ENCODE data around the gene TMEM120B. TPM values are rescaled to one million over a fixed set of nuclear protein-coding genes. Genes with fewer than 3 reads are reported as not detected.

TMEM120B gene
- total and polyA plus RNA-seq, 2 of the 4 experiments (the other 2 are of a cell fraction), result 10.6 to 18.4 TPM

DNA sequence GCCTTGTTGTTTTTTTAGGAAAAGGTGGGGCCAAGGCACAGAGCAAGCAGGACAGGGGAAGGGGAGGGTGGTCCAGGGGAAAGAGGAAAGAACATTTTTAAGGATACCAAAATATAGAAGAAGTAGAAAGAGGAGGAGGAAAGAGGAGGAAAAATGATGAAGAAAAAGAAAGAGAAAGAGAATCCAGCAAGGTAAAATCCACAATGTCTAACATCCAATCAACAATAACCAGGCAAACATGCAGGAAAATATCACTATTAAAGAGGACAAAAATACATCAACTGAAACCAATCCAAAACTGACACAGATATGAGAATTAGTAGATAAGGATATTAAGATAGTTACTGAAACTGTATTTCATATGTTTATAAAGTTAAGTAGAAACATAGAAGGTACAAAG, 7.0 kb upstream of the TMEM120B start:
- Histone ChIP-seq H3K9me1 (ENCODE audit: insufficient read depth, low read length) (peaks cover 4% of the 10 kb centered on the region; the same call in 1 of the 2 replicates), H3K4me2 (ENCODE audit: low read depth, low read length) (no peak overlapping the region), H4K91ac (ENCODE audit: insufficient read depth, low read depth, low read length) (no peak overlapping the region), H2BK15ac (ENCODE audit: low read depth, low read length) (no peak overlapping the region), H3K14ac (replicated peaks; ENCODE audit: low read depth, low read length) (no peak overlapping the region), H2BK20ac (ENCODE audit: low read depth, low read length) (no peak overlapping the region), H2AK5ac (ENCODE audit: low read depth, low read length) (no peak overlapping the region), H3K27ac (ENCODE audit: insufficient read depth, low read length) (no peak overlapping the region), H3K23ac (ENCODE audit: low read depth, low read length) (no peak overlapping the region), H4K5ac (ENCODE audit: low read depth, low read length) (no peak overlapping the region), H2AFZ (replicated peaks; ENCODE audit: low read length, poor library complexity) (no peak overlapping the region), H2BK120ac (ENCODE audit: low read depth, low read length) (no peak overlapping the region), H3K4me3 (ENCODE audit: insufficient read depth, low read depth, low read length) (no peak overlapping the region), H3K4me1 (ENCODE audit: control insufficient read depth, insufficient read depth, low read length) (no peaks in the 10 kb centered on the region), H2BK5ac (ENCODE audit: low read depth, low read length, poor library complexity, severe bottlenecking) (no peak overlapping the region), H3K9ac (ENCODE audit: low read depth, low read length) (no peak overlapping the region), H3K9me3 (ENCODE audit: control insufficient read depth, insufficient read depth, low read length) (peaks cover 2% of the 10 kb centered on the region; the same call in 1 of the 2 replicates), H3K18ac (ENCODE audit: low read depth, low read length) (no peak overlapping the region), H3K79me1 (ENCODE audit: low read depth in 1 of 2, low read length in 2 of 2) (no peaks in the 10 kb centered on the region), H3K4ac (ENCODE audit: low read depth, low read length) (no peak overlapping the region), H4K20me1 (ENCODE audit: insufficient read depth, low read length) (no peaks in the 10 kb centered on the region), H3K56ac (ENCODE audit: extremely low read depth, insufficient read depth, low read length) (no peak overlapping the region), H3K36me3 (ENCODE audit: control insufficient read depth, insufficient read depth, low read length) (no peaks in the 10 kb centered on the region), H4K8ac (ENCODE audit: low read depth in 2 of 2, low read length in 2 of 2) (no peak overlapping the region), H3K27me3 (ENCODE audit: control insufficient read depth, insufficient read depth, low read length) (no peaks in the 10 kb centered on the region; the same call in 1 of the 2 replicates), H2AK9ac (replicated peaks; ENCODE audit: low read depth, low read length, poor library complexity) (no peak overlapping the region)
- dilution Hi-C loops (cut with HindIII; ENCODE audit: low sequenced_read_pairs, unreplicated experiment), result no loop called here
- DNase-seq (no peak), ATAC-seq (ENCODE audit: low read depth) (no peak)
- in situ Hi-C loops (cut with MboI; ENCODE audit: low sequenced_read_pairs), result no loop called here
- ChIA-PET POLR2A (ENCODE audit: unreplicated experiment) (no interaction called here), CTCF (no interaction called here)
- no TSS peak for BruUV-seq (replicated peaks)
- TF ChIP-seq FOS (IDR thresholded peaks at IDR 0.05; ENCODE audit: low read depth, low read length) (no peak), MAFK (IDR thresholded peaks at IDR 0.05; ENCODE audit: low read depth, low read length) (no peak), RCOR1 (IDR thresholded peaks at IDR 0.05; ENCODE audit: insufficient replicate concordance, low read length) (no peak), BHLHE40 (IDR thresholded peaks at IDR 0.05; ENCODE audit: low read depth, low read length) (no peak), MXI1 (IDR thresholded peaks at IDR 0.05; ENCODE audit: borderline replicate concordance, low read depth, low read length) (no peak), POLR2A (IDR thresholded peaks at IDR 0.05; ENCODE audit: low read depth, low read length) (no peak), RAD21 (IDR thresholded peaks at IDR 0.05; ENCODE audit: low read length) (no peak), SMC3 (IDR thresholded peaks at IDR 0.05; ENCODE audit: low read depth, low read length) (no peak), RFX5 (IDR thresholded peaks at IDR 0.05; ENCODE audit: low read depth, low read length) (no peak), MAZ (IDR thresholded peaks at IDR 0.05; ENCODE audit: borderline replicate concordance, low read depth, low read length) (no peak), CEBPB (IDR thresholded peaks at IDR 0.05; ENCODE audit: low read depth, low read length) (no peak), CHD1 (IDR thresholded peaks at IDR 0.05; ENCODE audit: low read depth, low read length) (no peak)
- TF ChIP-seq, protein P1, sequence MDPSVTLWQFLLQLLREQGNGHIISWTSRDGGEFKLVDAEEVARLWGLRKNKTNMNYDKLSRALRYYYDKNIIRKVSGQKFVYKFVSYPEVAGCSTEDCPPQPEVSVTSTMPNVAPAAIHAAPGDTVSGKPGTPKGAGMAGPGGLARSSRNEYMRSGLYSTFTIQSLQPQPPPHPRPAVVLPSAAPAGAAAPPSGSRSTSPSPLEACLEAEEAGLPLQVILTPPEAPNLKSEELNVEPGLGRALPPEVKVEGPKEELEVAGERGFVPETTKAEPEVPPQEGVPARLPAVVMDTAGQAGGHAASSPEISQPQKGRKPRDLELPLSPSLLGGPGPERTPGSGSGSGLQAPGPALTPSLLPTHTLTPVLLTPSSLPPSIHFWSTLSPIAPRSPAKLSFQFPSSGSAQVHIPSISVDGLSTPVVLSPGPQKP (IDR thresholded peaks at IDR 0.05; ENCODE audit: borderline replicate concordance, low read depth, low read length), result no peak
- TF ChIP-seq, protein P2, sequence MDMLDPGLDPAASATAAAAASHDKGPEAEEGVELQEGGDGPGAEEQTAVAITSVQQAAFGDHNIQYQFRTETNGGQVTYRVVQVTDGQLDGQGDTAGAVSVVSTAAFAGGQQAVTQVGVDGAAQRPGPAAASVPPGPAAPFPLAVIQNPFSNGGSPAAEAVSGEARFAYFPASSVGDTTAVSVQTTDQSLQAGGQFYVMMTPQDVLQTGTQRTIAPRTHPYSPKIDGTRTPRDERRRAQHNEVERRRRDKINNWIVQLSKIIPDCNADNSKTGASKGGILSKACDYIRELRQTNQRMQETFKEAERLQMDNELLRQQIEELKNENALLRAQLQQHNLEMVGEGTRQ (IDR thresholded peaks at IDR 0.05; ENCODE audit: low read depth, low read length), result no peak
- TF ChIP-seq, protein P3, sequence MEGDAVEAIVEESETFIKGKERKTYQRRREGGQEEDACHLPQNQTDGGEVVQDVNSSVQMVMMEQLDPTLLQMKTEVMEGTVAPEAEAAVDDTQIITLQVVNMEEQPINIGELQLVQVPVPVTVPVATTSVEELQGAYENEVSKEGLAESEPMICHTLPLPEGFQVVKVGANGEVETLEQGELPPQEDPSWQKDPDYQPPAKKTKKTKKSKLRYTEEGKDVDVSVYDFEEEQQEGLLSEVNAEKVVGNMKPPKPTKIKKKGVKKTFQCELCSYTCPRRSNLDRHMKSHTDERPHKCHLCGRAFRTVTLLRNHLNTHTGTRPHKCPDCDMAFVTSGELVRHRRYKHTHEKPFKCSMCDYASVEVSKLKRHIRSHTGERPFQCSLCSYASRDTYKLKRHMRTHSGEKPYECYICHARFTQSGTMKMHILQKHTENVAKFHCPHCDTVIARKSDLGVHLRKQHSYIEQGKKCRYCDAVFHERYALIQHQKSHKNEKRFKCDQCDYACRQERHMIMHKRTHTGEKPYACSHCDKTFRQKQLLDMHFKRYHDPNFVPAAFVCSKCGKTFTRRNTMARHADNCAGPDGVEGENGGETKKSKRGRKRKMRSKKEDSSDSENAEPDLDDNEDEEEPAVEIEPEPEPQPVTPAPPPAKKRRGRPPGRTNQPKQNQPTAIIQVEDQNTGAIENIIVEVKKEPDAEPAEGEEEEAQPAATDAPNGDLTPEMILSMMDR (conservative IDR thresholded peaks at IDR 0.05; ENCODE audit: low read depth, low read length), result no peak
- intact Hi-C loops (cut with micrococcal nuclease), result no loop called here

Measured in IMR-90 (cell line).